ENCODE data around the gene KRT15. TPM values are rescaled to one million over a fixed set of nuclear protein-coding genes. Genes with fewer than 3 reads are reported as not detected.

Gene KRT15
- total and polyA plus RNA-seq, 9 of the 15 experiments (the other 6 are each of a cell fraction or from before 2014, with no cell fraction given): 0.28 to 4.4 (median 0.56) TPM

GRCh38 chr17:41522301-41523224 is 3.9 kb upstream of the KRT15 start:
- no peak overlapping the region for H3K4me3 ChIP-seq
- H3K4me2 ChIP-seq (ENCODE audit: insufficient read depth, low read length): no peak overlapping the region
- TF ChIP-seq TSC22D4 (tag; IDR thresholded peaks at IDR 0.05) (no peak), ZNF324 (CRISPR knock-in tag; IDR thresholded peaks at IDR 0.05) (no peak), GTF3C2 (IDR thresholded peaks at IDR 0.05; ENCODE audit: borderline replicate concordance, extremely low read depth, insufficient read length) (no peak), IRF1 (CRISPR knock-in tag; IDR thresholded peaks at IDR 0.05; ENCODE audit: borderline replicate concordance) (no peak), ZMIZ1 (IDR thresholded peaks at IDR 0.05; ENCODE audit: low read depth in 2 of 2, low read length in 2 of 2) (no peak), ZNF232 (CRISPR knock-in tag; IDR thresholded peaks at IDR 0.05) (no peak), MXD1 (CRISPR knock-in tag; IDR thresholded peaks at IDR 0.05; ENCODE audit: borderline replicate concordance, poor library complexity, severe bottlenecking) (no peak), ZNF511 (CRISPR knock-in tag; IDR thresholded peaks at IDR 0.05) (no peak), ID3 (CRISPR knock-in tag; IDR thresholded peaks at IDR 0.05) (no peak), ID3 (tag; IDR thresholded peaks at IDR 0.05) (no peak)

More at GRCh38 chr17:41522301-41523224, 3.9 kb upstream of the KRT15 start:
- no peak overlapping the region for H2AFZ ChIP-seq (ENCODE audit: low read depth, low read length)
- no peak for ATAC-seq
- H3K4me1 ChIP-seq (replicated peaks in 1 of 2; ENCODE audit: control insufficient read depth in 2 of 2, insufficient read depth in 2 of 2, low read length in 2 of 2): peaks cover 36 to 73% of the 10 kb centered on the region in 2 experiments
- H3K79me2 ChIP-seq (ENCODE audit: control insufficient read depth, insufficient read depth, low read length): peaks cover 18% of the 10 kb centered on the region
- peak overlapping the region; percentile 24 to 78; a peak in 3 of 4 replicates for H3K9ac ChIP-seq (ENCODE audit: insufficient read depth in 1 of 2, low read depth in 2 of 2, low read length in 2 of 2)
- H3K27ac ChIP-seq (ENCODE audit: extremely low read depth, low read depth, low read length): peak overlapping the region; percentile 70
- intact Hi-C loops (cut with micrococcal nuclease) (no loop called here), in situ Hi-C loops (cut with MboI) (no loop called here)
- FAIRE-seq: peak; percentile 32
- ChIA-PET CTCF (ENCODE audit: low intra/inter-chr PET ratio) (no interaction called here), POLR2A (interaction anchor here (0.6 to 1.4 kb wide), 4 partner anchors 10 to 28 kb away, joined by 3 to 7 read pairs (median 3); no protein-coding TSS in a partner anchor)
- BruUV-seq (replicated peaks): no TSS peak
- no peaks in the 10 kb centered on the region for H3K9me1 ChIP-seq (ENCODE audit: control insufficient read depth, insufficient read depth, low read length)
- H3K27me3 ChIP-seq (ENCODE audit: control insufficient read depth in 2 of 2, insufficient read depth in 2 of 2, low read length in 2 of 2): no peaks in the 10 kb centered on the region
- no peaks in the 10 kb centered on the region; the same call in 1 of the 2 replicates for H4K20me1 ChIP-seq (replicated peaks; ENCODE audit: control insufficient read depth, insufficient read depth, low read length)
- 82% methylated on average over 12 of the region's 12 CpGs for WGBS (ENCODE audit: insufficient coverage, low coverage, missing lambda C conversion rate)
- no peaks in the 10 kb centered on the region for H3K9me3 ChIP-seq (replicated peaks; ENCODE audit: control insufficient read depth, insufficient read depth, low read depth, low read length)
- peaks cover 33% of the 10 kb centered on the region; the same call in 1 of the 3 replicates for H3K36me3 ChIP-seq (ENCODE audit: control insufficient read depth, insufficient read depth, low read length)
- no peak for DNase-seq (ENCODE audit: extremely low read depth in 1 of 4, low spot score in 3 of 4)
